A673 (cell line): ENCODE data around the gene TPM4.
"Not testable (repeated sequence)": the region's sequence is repeated elsewhere in the genome, so short reads cannot be mapped to it uniquely, and the experiment has no call there.

ENCODE experiments used
- CTCF ChIP-seq: fragments of 300-800, 200-600 bp; sonication (generic); conservative IDR thresholded peaks from 2 replicates; pipeline ENCODE4 v1.5.1; 2017; ENCODE audit warnings: low read depth, mild to moderate bottlenecking, antibody characterized with exemption, low read length, moderate library complexity, mixed read lengths
- EZH2 ChIP-seq: fragments of 200-600 bp; sonication (generic); IDR thresholded peaks from 2 replicates; pipeline ENCODE4 v1.6.1; 2017; ENCODE audit warnings: borderline replicate concordance, low read depth, mild to moderate bottlenecking, mixed read lengths, antibody characterized with exemption, low read length; ENCODE audit not compliant: poor library complexity, severe bottlenecking

DNA sequence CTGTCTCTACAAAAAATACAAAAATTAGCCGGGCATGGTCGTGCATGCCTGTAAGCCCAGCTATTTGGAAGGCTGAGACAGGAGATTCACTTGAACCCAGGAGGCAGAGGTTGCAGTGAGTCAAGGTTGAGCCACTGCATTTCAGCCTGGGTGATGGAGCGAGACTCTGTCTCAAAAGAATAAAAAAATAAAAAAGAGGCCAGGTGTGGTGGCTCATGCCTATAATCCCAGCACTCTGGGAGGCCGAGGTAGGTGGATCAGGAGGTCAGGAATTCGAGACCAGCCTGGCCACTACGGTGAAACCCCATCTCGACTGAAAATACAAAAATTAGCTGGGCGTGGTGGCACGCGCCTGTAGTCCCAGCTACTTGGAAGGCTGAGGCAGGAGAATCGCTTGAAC, 11.1 kb downstream of the TPM4 start:
- not testable (repeated sequence) for TF ChIP-seq CTCF, EZH2
